ENCODE data around the gene COMMD1.

Gene COMMD1

DNA sequence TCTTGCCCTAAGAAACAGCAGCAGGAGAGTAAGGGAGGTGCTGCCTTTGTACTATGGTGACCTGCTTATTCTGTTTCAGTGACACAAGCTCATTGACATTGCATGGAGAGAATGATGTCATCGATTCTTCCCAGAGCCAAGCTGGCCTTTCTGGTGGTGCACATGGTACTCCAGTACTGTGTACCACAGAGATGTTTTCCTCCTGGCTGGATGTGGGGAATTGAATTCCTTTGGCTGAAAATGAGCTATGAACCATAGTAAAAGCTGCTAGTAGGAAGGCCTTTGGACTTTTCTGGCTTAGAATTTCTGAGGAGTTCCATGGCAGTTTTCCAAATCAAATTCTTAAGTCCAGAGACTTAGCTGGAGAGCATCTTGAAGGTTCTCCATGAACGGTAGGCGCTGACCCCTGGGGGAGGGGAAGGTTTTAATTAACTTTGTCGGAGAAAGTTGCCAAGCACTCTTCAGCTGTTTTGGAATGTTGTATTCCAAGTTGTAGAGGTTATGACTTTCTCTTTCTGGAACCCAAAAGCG is 273.3 kb downstream of the COMMD1 start:
- DNase-seq = no peak
- H3K4me3 ChIP-seq (ENCODE audit: low read depth, low read length) = no peak overlapping the region
- in situ Hi-C loops (cut with HindIII; ENCODE audit: low pct_ligation_motif_present, low sequenced_read_pairs) = no loop called here
- H3K27me3 ChIP-seq (replicated peaks) = no peaks in the 10 kb centered on the region
- no peak overlapping the region for H3K27ac ChIP-seq
- TF ChIP-seq, protein P1, sequence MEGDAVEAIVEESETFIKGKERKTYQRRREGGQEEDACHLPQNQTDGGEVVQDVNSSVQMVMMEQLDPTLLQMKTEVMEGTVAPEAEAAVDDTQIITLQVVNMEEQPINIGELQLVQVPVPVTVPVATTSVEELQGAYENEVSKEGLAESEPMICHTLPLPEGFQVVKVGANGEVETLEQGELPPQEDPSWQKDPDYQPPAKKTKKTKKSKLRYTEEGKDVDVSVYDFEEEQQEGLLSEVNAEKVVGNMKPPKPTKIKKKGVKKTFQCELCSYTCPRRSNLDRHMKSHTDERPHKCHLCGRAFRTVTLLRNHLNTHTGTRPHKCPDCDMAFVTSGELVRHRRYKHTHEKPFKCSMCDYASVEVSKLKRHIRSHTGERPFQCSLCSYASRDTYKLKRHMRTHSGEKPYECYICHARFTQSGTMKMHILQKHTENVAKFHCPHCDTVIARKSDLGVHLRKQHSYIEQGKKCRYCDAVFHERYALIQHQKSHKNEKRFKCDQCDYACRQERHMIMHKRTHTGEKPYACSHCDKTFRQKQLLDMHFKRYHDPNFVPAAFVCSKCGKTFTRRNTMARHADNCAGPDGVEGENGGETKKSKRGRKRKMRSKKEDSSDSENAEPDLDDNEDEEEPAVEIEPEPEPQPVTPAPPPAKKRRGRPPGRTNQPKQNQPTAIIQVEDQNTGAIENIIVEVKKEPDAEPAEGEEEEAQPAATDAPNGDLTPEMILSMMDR (IDR thresholded peaks at IDR 0.05; ENCODE audit: low read depth, low read length, missing control alignments) = no peak
- no peaks in the 10 kb centered on the region for H3K36me3 ChIP-seq (replicated peaks)

GRCh38 chr2:62180975-62181374 is 275.5 kb downstream of the COMMD1 start:
- Histone ChIP-seq H3K36me3 (replicated peaks) (no peaks in the 10 kb centered on the region), H3K4me3 (ENCODE audit: low read depth, low read length) (no peak overlapping the region), H3K27ac (no peak overlapping the region), H3K27me3 (replicated peaks) (no peaks in the 10 kb centered on the region)
- no peak for DNase-seq
- in situ Hi-C loops (cut with HindIII; ENCODE audit: low pct_ligation_motif_present, low sequenced_read_pairs) = no loop called here
- TF ChIP-seq, protein P1 (IDR thresholded peaks at IDR 0.05; ENCODE audit: low read depth, low read length, missing control alignments) = no peak

GRCh38 chr2:62181843-62182242 is 276.4 kb downstream of the COMMD1 start:
- H3K27me3 ChIP-seq (replicated peaks) = no peaks in the 10 kb centered on the region
- no peak for DNase-seq
- H3K36me3 ChIP-seq (replicated peaks) = no peaks in the 10 kb centered on the region
- no peak overlapping the region for H3K27ac ChIP-seq
- no peak overlapping the region for H3K4me3 ChIP-seq (ENCODE audit: low read depth, low read length)
- TF ChIP-seq, protein P1 (IDR thresholded peaks at IDR 0.05; ENCODE audit: low read depth, low read length, missing control alignments) = no peak
- in situ Hi-C loops (cut with HindIII; ENCODE audit: low pct_ligation_motif_present, low sequenced_read_pairs) = no loop called here

DNA sequence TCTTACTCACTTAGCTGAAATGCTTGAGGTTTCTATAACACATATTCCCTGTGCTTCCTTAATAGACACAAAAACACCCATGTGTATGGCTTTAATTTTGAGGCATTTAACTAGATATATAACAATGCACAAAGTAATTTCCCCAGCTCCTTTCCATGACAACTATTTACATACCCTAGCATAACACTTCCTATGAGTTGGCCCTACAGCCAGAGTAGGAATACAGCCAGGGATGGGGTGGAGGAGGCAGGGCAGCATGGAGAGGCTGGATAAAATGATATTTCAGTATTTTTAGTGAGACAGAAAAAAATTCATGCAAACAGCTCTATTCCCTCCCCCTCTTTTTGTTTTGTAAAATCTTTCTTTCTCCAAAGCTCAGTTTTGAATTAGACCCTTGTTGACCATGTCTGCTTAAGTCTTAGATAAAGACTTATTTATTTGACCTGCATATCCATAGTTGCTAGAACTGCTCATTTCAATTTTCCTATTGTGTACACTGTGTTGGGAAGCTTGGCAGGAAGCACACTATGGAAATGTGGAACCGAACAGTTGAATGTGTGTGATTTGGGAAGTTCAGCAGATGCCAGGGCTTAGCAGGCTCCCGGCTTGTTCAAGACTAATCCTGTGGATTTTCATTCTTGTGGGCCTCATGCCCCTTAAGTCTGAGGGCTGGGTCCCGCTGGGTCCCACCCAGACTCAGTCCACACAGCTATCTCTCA is 279.2 kb downstream of the COMMD1 start:
- TF ChIP-seq, protein P1 (IDR thresholded peaks at IDR 0.05; ENCODE audit: low read depth, low read length, missing control alignments) = no peak
- in situ Hi-C loops (cut with HindIII; ENCODE audit: low pct_ligation_motif_present, low sequenced_read_pairs) = no loop called here
- Histone ChIP-seq H3K4me3 (ENCODE audit: low read depth, low read length) (no peak overlapping the region), H3K36me3 (replicated peaks) (no peaks in the 10 kb centered on the region), H3K27me3 (replicated peaks) (no peaks in the 10 kb centered on the region), H3K27ac (no peak overlapping the region)
- DNase-seq = no peak

Data from brain microvascular endothelial cell (primary cell).